HEK293 (cell line): ENCODE data around the gene LHFPL3.

Experiments used
- CTCF ChIA-PET: fragments of 350-600 bp; formaldehyde crosslinking; extraction: SDS; loops from one replicate; lab custom pipeline; 2021; ENCODE audit warnings: antibody characterized with exemption; lab: Yijun Ruan, JAX
- POLR2A ChIA-PET: fragments of 300-600 bp; formaldehyde crosslinking; extraction: SDS; loops from one replicate; lab custom pipeline; 2020; ENCODE audit warnings: antibody characterized with exemption, inconsistent platforms; lab: Yijun Ruan, JAX
- H3K27ac ChIP-seq: fragments of 200-500 bp; sonication (Bioruptor generic); 2 replicates; pipeline ENCODE4 v1.5.1; 2014; ENCODE audit warnings: low read depth, low read length, control low read depth, inconsistent platforms; ENCODE audit errors: extremely low read depth
- H3K36me3 ChIP-seq, 2 experiments: fragments of 200-500 bp in 1 of 2; sonication (Bioruptor generic) in 1 of 2; 1 replicate in 1 of 2; 2 replicates in 1 of 2; pipeline ENCODE4 v1.5.1; 2014 to 2017; ENCODE audit warnings: inconsistent platforms in 2 of 2, low read length in 2 of 2; ENCODE audit not compliant: control insufficient read depth in 2 of 2, insufficient read depth in 1 of 2
- H3K4me1 ChIP-seq: fragments of 200-500 bp; sonication (Bioruptor generic); 2 replicates; pipeline ENCODE4 v1.5.1; 2014; ENCODE audit warnings: mild to moderate bottlenecking, low read length, inconsistent platforms; ENCODE audit not compliant: control insufficient read depth, insufficient read depth
- H3K4me3 ChIP-seq: 2 replicates; pipeline ENCODE4 v1.5.1; 2011; ENCODE audit warnings: low read depth, mild to moderate bottlenecking, control low read depth, low read length, moderate library complexity
- H3K9me3 ChIP-seq: fragments of 200-500 bp; sonication (Bioruptor generic); 2 replicates; pipeline ENCODE4 v1.5.1; 2014; ENCODE audit warnings: low read depth, low read length, inconsistent platforms; ENCODE audit not compliant: control insufficient read depth, insufficient read depth
- MYNN ChIP-seq: fragments of 450-650 bp; formaldehyde crosslinking; IDR thresholded peaks from 2 replicates; pipeline ENCODE4 v1.5.1; 2016; ENCODE audit warnings: missing biosample characterization, missing genetic modification characterization, borderline replicate concordance
- YY2 ChIP-seq: fragments of 450-650 bp; formaldehyde crosslinking; IDR thresholded peaks from 2 replicates; pipeline ENCODE4 v1.5.1; 2016; ENCODE audit warnings: missing biosample characterization, missing genetic modification characterization
- ZFP3 ChIP-seq: fragments of 450-650 bp; formaldehyde crosslinking; IDR thresholded peaks from 2 replicates; pipeline ENCODE4 v1.5.1; 2016; ENCODE audit warnings: low read depth, missing biosample characterization, missing genetic modification characterization
- ZNF112 ChIP-seq: fragments of 450-650 bp; formaldehyde crosslinking; IDR thresholded peaks from 2 replicates; pipeline ENCODE4 v1.5.0; 2017; ENCODE audit warnings: missing biosample characterization, missing genetic modification characterization
- ZNF169 ChIP-seq: fragments of 450-650 bp; formaldehyde crosslinking; IDR thresholded peaks from 2 replicates; pipeline ENCODE4 v1.5.1; 2016; ENCODE audit warnings: missing biosample characterization, missing genetic modification characterization
- ZNF23 ChIP-seq: fragments of 450-650 bp; formaldehyde crosslinking; IDR thresholded peaks from 2 replicates; pipeline ENCODE4 v1.5.1; 2016; ENCODE audit warnings: missing biosample characterization, missing genetic modification characterization, borderline replicate concordance
- ZNF423 ChIP-seq: fragments of 450-650 bp; formaldehyde crosslinking; IDR thresholded peaks from 2 replicates; pipeline ENCODE4 v1.5.1; 2016; ENCODE audit warnings: missing biosample characterization, missing genetic modification characterization
- ZNF596 ChIP-seq: fragments of 450-650 bp; IDR thresholded peaks from 2 replicates; pipeline ENCODE4 v1.5.0; 2018; ENCODE audit warnings: missing biosample characterization, mild to moderate bottlenecking, missing genetic modification characterization, moderate library complexity
- ZNF654 ChIP-seq: fragments of 450-650 bp; formaldehyde crosslinking; IDR thresholded peaks from 2 replicates; pipeline ENCODE4 v1.5.1; 2016; ENCODE audit warnings: low read depth, missing biosample characterization, missing genetic modification characterization
- ZNF670 ChIP-seq: fragments of 450-650 bp; formaldehyde crosslinking; IDR thresholded peaks from 2 replicates; pipeline ENCODE4 v1.5.1; 2016; ENCODE audit warnings: missing biosample characterization, missing genetic modification characterization, low read depth
- ZNF707 ChIP-seq: fragments of 450-650 bp; formaldehyde crosslinking; IDR thresholded peaks from 2 replicates; pipeline ENCODE4 v1.5.1; 2016; ENCODE audit warnings: missing biosample characterization, missing genetic modification characterization
- ZNF768 ChIP-seq: fragments of 450-650 bp; formaldehyde crosslinking; IDR thresholded peaks from 2 replicates; pipeline ENCODE4 v1.5.1; 2018; ENCODE audit warnings: missing biosample characterization, mild to moderate bottlenecking, missing genetic modification characterization
- ZNF777 ChIP-seq: fragments of 450-650 bp; formaldehyde crosslinking; IDR thresholded peaks from 2 replicates; pipeline ENCODE4 v1.5.1; 2017; ENCODE audit warnings: missing biosample characterization, missing genetic modification characterization, borderline replicate concordance
- ZNF785 ChIP-seq: fragments of 450-650 bp; formaldehyde crosslinking; IDR thresholded peaks from 2 replicates; pipeline ENCODE4 v1.5.1; 2016; ENCODE audit warnings: missing biosample characterization, missing genetic modification characterization
- ZSCAN16 ChIP-seq: fragments of 450-650 bp; formaldehyde crosslinking; IDR thresholded peaks from 2 replicates; pipeline ENCODE4 v1.5.1; 2016; ENCODE audit warnings: missing biosample characterization, missing genetic modification characterization
- ZSCAN23 ChIP-seq: fragments of 450-650 bp; formaldehyde crosslinking; IDR thresholded peaks from 2 replicates; pipeline ENCODE4 v1.5.1; 2016; ENCODE audit warnings: missing biosample characterization, missing genetic modification characterization
- TF ChIP-seq, protein P1 (sequence below): fragments of 450-650 bp; formaldehyde crosslinking; IDR thresholded peaks from 2 replicates; pipeline ENCODE4 v1.5.1; 2016; ENCODE audit warnings: missing biosample characterization, missing genetic modification characterization
- TF ChIP-seq, protein P2 (sequence below): sonication (generic); formaldehyde crosslinking; IDR thresholded peaks from 2 replicates; pipeline ENCODE4 v1.8.1; 2022; ENCODE audit warnings: mild to moderate bottlenecking, moderate library complexity, missing genetic modification reagents
- TF ChIP-seq, protein P3 (sequence below): fragments of 450-650 bp; formaldehyde crosslinking; IDR thresholded peaks from 2 replicates; pipeline ENCODE4 v1.5.1; 2016; ENCODE audit warnings: missing biosample characterization, missing genetic modification characterization, borderline replicate concordance
- TF ChIP-seq, protein P4 (sequence below): fragments of 450-650 bp; formaldehyde crosslinking; IDR thresholded peaks from 2 replicates; pipeline ENCODE4 v1.5.1; 2016; ENCODE audit warnings: missing biosample characterization, missing genetic modification characterization

The LHFPL3 gene

DNA sequence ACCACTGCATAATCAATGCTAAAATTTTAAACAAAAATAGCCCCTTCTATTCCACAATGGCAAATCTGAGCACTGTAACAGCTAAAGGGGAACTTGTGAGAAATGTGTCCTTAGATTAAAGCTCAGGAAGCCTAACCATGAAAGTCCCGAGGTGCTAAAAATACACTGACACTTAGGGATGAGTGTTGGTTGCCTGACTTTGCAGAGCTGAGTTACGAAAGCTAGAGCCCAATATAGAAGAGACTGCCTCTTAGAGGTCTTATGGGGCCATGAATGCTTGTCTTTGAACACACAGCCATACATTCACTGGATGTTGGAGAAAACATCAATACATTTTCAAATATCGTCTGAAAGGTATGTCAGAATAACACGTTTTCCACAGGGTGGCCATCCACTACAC, 209.7 kb downstream of the LHFPL3 start:
- Histone ChIP-seq H3K36me3 (no peaks in the 10 kb centered on the region), H3K27ac (no peak overlapping the region), H3K4me1 (no peaks in the 10 kb centered on the region), H3K9me3 (no peaks in the 10 kb centered on the region), H3K4me3 (no peak overlapping the region)
- CTCF ChIA-PET, result no interaction called here
- TF ChIP-seq ZSCAN16 (no peak), ZFP3 (tag by site-specific recombination) (no peak), YY2 (no peak), ZNF777 (tag by site-specific recombination) (no peak), ZNF785 (tag by site-specific recombination) (no peak), MYNN (tag by site-specific recombination) (no peak), ZNF169 (tag by site-specific recombination) (no peak), ZNF707 (tag by site-specific recombination) (no peak), ZNF596 (no peak), ZNF654 (no peak), ZNF768 (tag by site-specific recombination) (no peak), ZSCAN23 (tag by site-specific recombination) (no peak), ZNF423 (tag by site-specific recombination) (no peak), ZNF23 (tag by site-specific recombination) (no peak), ZNF112 (tag by site-specific recombination) (no peak), ZNF670 (tag by site-specific recombination) (no peak)
- TF ChIP-seq, protein P1, sequence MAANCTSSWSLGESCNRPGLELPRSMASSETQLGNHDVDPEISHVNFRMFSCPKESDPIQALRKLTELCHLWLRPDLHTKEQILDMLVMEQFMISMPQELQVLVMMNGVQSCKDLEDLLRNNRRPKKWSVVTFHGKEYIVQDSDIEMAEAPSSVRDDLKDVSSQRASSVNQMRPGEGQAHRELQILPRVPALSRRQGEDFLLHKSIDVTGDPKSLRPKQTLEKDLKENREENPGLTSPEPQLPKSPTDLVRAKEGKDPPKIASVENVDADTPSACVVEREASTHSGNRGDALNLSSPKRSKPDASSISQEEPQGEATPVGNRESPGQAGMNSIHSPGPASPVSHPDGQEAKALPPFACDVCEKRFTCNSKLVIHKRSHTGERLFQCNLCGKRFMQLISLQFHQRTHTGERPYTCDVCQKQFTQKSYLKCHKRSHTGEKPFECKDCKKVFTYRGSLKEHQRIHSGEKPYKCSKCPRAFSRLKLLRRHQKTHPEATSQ (tag by site-specific recombination), result no peak
- TF ChIP-seq, protein P2, sequence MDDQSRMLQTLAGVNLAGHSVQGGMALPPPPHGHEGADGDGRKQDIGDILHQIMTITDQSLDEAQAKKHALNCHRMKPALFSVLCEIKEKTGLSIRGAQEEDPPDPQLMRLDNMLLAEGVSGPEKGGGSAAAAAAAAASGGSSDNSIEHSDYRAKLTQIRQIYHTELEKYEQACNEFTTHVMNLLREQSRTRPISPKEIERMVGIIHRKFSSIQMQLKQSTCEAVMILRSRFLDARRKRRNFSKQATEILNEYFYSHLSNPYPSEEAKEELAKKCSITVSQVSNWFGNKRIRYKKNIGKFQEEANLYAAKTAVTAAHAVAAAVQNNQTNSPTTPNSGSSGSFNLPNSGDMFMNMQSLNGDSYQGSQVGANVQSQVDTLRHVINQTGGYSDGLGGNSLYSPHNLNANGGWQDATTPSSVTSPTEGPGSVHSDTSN (CRISPR knock-in tag), result no peak
- TF ChIP-seq, protein P3, sequence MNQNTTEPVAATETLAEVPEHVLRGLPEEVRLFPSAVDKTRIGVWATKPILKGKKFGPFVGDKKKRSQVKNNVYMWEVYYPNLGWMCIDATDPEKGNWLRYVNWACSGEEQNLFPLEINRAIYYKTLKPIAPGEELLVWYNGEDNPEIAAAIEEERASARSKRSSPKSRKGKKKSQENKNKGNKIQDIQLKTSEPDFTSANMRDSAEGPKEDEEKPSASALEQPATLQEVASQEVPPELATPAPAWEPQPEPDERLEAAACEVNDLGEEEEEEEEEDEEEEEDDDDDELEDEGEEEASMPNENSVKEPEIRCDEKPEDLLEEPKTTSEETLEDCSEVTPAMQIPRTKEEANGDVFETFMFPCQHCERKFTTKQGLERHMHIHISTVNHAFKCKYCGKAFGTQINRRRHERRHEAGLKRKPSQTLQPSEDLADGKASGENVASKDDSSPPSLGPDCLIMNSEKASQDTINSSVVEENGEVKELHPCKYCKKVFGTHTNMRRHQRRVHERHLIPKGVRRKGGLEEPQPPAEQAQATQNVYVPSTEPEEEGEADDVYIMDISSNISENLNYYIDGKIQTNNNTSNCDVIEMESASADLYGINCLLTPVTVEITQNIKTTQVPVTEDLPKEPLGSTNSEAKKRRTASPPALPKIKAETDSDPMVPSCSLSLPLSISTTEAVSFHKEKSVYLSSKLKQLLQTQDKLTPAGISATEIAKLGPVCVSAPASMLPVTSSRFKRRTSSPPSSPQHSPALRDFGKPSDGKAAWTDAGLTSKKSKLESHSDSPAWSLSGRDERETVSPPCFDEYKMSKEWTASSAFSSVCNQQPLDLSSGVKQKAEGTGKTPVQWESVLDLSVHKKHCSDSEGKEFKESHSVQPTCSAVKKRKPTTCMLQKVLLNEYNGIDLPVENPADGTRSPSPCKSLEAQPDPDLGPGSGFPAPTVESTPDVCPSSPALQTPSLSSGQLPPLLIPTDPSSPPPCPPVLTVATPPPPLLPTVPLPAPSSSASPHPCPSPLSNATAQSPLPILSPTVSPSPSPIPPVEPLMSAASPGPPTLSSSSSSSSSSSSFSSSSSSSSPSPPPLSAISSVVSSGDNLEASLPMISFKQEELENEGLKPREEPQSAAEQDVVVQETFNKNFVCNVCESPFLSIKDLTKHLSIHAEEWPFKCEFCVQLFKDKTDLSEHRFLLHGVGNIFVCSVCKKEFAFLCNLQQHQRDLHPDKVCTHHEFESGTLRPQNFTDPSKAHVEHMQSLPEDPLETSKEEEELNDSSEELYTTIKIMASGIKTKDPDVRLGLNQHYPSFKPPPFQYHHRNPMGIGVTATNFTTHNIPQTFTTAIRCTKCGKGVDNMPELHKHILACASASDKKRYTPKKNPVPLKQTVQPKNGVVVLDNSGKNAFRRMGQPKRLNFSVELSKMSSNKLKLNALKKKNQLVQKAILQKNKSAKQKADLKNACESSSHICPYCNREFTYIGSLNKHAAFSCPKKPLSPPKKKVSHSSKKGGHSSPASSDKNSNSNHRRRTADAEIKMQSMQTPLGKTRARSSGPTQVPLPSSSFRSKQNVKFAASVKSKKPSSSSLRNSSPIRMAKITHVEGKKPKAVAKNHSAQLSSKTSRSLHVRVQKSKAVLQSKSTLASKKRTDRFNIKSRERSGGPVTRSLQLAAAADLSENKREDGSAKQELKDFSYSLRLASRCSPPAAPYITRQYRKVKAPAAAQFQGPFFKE (tag by site-specific recombination), result no peak
- TF ChIP-seq, protein P4, sequence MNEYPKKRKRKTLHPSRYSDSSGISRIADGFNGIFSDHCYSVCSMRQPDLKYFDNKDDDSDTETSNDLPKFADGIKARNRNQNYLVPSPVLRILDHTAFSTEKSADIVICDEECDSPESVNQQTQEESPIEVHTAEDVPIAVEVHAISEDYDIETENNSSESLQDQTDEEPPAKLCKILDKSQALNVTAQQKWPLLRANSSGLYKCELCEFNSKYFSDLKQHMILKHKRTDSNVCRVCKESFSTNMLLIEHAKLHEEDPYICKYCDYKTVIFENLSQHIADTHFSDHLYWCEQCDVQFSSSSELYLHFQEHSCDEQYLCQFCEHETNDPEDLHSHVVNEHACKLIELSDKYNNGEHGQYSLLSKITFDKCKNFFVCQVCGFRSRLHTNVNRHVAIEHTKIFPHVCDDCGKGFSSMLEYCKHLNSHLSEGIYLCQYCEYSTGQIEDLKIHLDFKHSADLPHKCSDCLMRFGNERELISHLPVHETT, result no peak
- POLR2A ChIA-PET, result no interaction called here
